Right ventricle myocardium inferior (tissue), 1 donor: ENCODE data around the gene TSEN2. TPM values are rescaled to one million over a fixed set of nuclear protein-coding genes. Genes with fewer than 3 reads are reported as not detected.
A peak's percentile ranks its signal among the peaks of the same experiment; 100 is the strongest.

ENCODE experiments used
- ATAC-seq: fragments of 200-7000 bp; cut with Tn5 transposase; one replicate; pipeline ENCODE4 v1.9.1; 2020; ENCODE audit warnings: mild to moderate bottlenecking, moderate library complexity
- DNase-seq: peaks from one replicate; pipeline ENCODE4 v3.0.0; 2021; ENCODE audit errors: missing footprints
- intact Hi-C: fragments of 100-400 bp; cut with DNase I; formaldehyde crosslinking; loops from one replicate; pipeline ENCODE4 v1.11.0; 2022
- total RNA-seq: library from RNA; stranded (reverse); fragmentation: NEBNext Ultra II Directional; extraction: Animal tissue kit (Norgen Biotek cat#: 25700); gene quantifications from one replicate; pipeline ENCODE4 v1.2.1, GENCODE V29; 2021
- donor health status: DM: no; HTN: yes; CAD: no; lungs with severe emphysema.

TSEN2 gene
- total RNA-seq, 1 donor from 2014 or later: 24.1 TPM

GRCh38 chr3:12561397-12561796, 77.1 kb downstream of the TSEN2 start:
- DNase-seq (no peak), ATAC-seq (no peak)
- intact Hi-C loops: no loop called here

GRCh38 chr3:12562451-12562850, 78.2 kb downstream of the TSEN2 start:
- ATAC-seq: no peak
- DNase-seq: no peak
- intact Hi-C loops: no loop called here

- no peak for ATAC-seq
- DNase-seq: no peak
- intact Hi-C loops: no loop called here
These were observed 82.7 kb downstream of the TSEN2 start for GRCh38 chr3:12566976-12567375.

GRCh38 chr3:12568747-12569146, 84.5 kb downstream of the TSEN2 start:
- intact Hi-C loops: no loop called here
- DNase-seq (no peak), ATAC-seq (no peak)

GRCh38 chr3:12569836-12570235, 85.6 kb downstream of the TSEN2 start:
- DNase-seq (no peak), ATAC-seq (no peak)
- intact Hi-C loops: no loop called here

- ATAC-seq (no peak), DNase-seq (no peak)
- intact Hi-C loops: no loop called here
These were observed 87.7 kb downstream of the TSEN2 start for GRCh38 chr3:12571986-12572385.

- DNase-seq: no peak
- no peak for ATAC-seq
- intact Hi-C loops: no loop called here
These were observed 89.9 kb downstream of the TSEN2 start for GRCh38 chr3:12574131-12574530.

GRCh38 chr3:12574661-12575060, 90.4 kb downstream of the TSEN2 start:
- intact Hi-C loops: no loop called here
- ATAC-seq (peak; percentile 75), DNase-seq (no peak)

- intact Hi-C loops: no loop called here
- ATAC-seq (no peak), DNase-seq (no peak)
These were observed 93.1 kb downstream of the TSEN2 start for GRCh38 chr3:12577379-12577778.

GRCh38 chr3:12578742-12579141, 94.5 kb downstream of the TSEN2 start:
- intact Hi-C loops: no loop called here
- ATAC-seq: no peak
- no peak for DNase-seq

- ATAC-seq (no peak), DNase-seq (no peak)
- intact Hi-C loops: no loop called here
These were observed 95.2 kb downstream of the TSEN2 start for GRCh38 chr3:12579456-12579855.

- intact Hi-C loops: no loop called here
- no peak for ATAC-seq
- no peak for DNase-seq
These were observed 95.6 kb downstream of the TSEN2 start for GRCh38 chr3:12579905-12580304.

- ATAC-seq: no peak
- DNase-seq: no peak
- intact Hi-C loops: no loop called here
These were observed 98.5 kb downstream of the TSEN2 start for GRCh38 chr3:12582730-12583129.

Other genes with a start within 250 kb of the TSEN2 start
- gene PPARG, start 195.4 kb upstream of the TSEN2 start, total RNA-seq: 25.7 TPM
- gene MKRN2OS, start 61.0 kb downstream of the TSEN2 start, total RNA-seq: not detected
- 31.0 TPM for gene MKRN2, start 72.6 kb downstream of the TSEN2 start, total RNA-seq
- 144 TPM for gene RAF1, start 179.6 kb downstream of the TSEN2 start, total RNA-seq